Measurements from ENCODE around the gene TLR6. TPM values are rescaled to one million over a fixed set of nuclear protein-coding genes. Genes with fewer than 3 reads are reported as not detected.

Gene TLR6
- total RNA-seq, 2 donors from 2014 or later = 0.13 to 0.53 TPM

DNA sequence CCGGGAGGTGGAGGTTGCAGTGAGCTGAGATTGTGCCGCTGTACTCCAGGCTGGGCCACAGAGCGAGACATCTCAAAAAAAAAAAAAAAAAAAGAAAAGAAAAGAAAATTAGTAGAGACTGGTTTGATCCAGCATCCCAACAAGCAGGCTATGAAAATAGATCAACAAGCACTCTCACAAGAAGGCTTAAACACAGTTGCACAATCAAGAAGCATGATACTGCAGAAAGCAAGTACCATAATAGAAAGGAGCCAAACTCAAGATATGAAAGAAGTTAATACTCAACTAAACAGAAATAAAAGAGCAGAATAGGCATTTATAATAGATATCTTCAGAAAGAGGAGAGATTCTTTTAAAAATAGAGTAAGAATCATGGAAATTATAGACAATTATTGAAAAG is 10.6 kb downstream of the TLR6 start:
- no peak overlapping the region for H3K27ac Mint-ChIP-seq

GRCh38 chr4:38842994-38843393 is 13.6 kb downstream of the TLR6 start:
- Histone ChIP-seq H3K36me3 (ENCODE audit: control insufficient read depth, insufficient read depth, low read length) (no peaks in the 10 kb centered on the region), H3K27ac (ENCODE audit: low read depth, low read length) (peak overlapping the region; percentile 66), H3K4me3 (ENCODE audit: low read length) (no peak overlapping the region), H3K9ac (ENCODE audit: extremely low read depth, low read length, poor library complexity, severe bottlenecking) (no peak overlapping the region), H3K27me3 (ENCODE audit: control insufficient read depth, insufficient read depth, low read length, poor library complexity, severe bottlenecking) (no peaks in the 10 kb centered on the region), H3K4me1 (ENCODE audit: control insufficient read depth, insufficient read depth, low read length) (no peaks in the 10 kb centered on the region), H3K9me3 (ENCODE audit: control insufficient read depth, low read length) (no peaks in the 10 kb centered on the region)
- Mint-ChIP-seq H3K4me1 (no peaks in the 10 kb centered on the region), H3K9me3 (peaks cover 10% of the 10 kb centered on the region), H3K4me3 (no peak overlapping the region), H3K27ac (no peak overlapping the region), H3K27me3 (ENCODE audit: insufficient read depth) (no peaks in the 10 kb centered on the region), H3K36me3 (ENCODE audit: low read depth) (no peaks in the 10 kb centered on the region)
- TF ChIP-seq CTCF (conservative IDR thresholded peaks at IDR 0.05) = no peak
- 70 to 85% methylated on average over 4 of the region's 4 CpGs for WGBS, 2 experiments (ENCODE audit: insufficient coverage in 1 of 2, insufficient read length in 1 of 2)
- no peak for DNase-seq

More for the DNA sequence above, 10.6 kb downstream of the TLR6 start:
- H3K27ac ChIP-seq (ENCODE audit: low read depth, low read length) = no peak overlapping the region
- H3K9ac ChIP-seq (ENCODE audit: extremely low read depth, low read length, poor library complexity, severe bottlenecking) = no peak overlapping the region
- H3K27me3 ChIP-seq (ENCODE audit: control insufficient read depth, insufficient read depth, low read length, poor library complexity, severe bottlenecking) = no peaks in the 10 kb centered on the region
- H3K4me1 Mint-ChIP-seq = no peaks in the 10 kb centered on the region
- no peaks in the 10 kb centered on the region for H3K27me3 Mint-ChIP-seq (ENCODE audit: insufficient read depth)
- H3K9me3 Mint-ChIP-seq = peaks cover 27% of the 10 kb centered on the region
- no peak overlapping the region for H3K4me3 Mint-ChIP-seq
- no peaks in the 10 kb centered on the region for H3K4me1 ChIP-seq (ENCODE audit: control insufficient read depth, insufficient read depth, low read length)
- TF ChIP-seq CTCF (conservative IDR thresholded peaks at IDR 0.05) = no peak
- DNase-seq = no peak
- H3K4me3 ChIP-seq (ENCODE audit: low read length) = no peak overlapping the region
- no peaks in the 10 kb centered on the region for H3K9me3 ChIP-seq (ENCODE audit: control insufficient read depth, low read length)
- H3K36me3 ChIP-seq (ENCODE audit: control insufficient read depth, insufficient read depth, low read length) = no peaks in the 10 kb centered on the region
- 97% methylated on average over 3 of the region's 3 CpGs; no CpG with 5 or more reads in 1 of the 2 experiments for WGBS, 2 experiments (ENCODE audit: insufficient coverage in 1 of 2, insufficient read length in 1 of 2)
- no peaks in the 10 kb centered on the region for H3K36me3 Mint-ChIP-seq (ENCODE audit: low read depth)

DNA sequence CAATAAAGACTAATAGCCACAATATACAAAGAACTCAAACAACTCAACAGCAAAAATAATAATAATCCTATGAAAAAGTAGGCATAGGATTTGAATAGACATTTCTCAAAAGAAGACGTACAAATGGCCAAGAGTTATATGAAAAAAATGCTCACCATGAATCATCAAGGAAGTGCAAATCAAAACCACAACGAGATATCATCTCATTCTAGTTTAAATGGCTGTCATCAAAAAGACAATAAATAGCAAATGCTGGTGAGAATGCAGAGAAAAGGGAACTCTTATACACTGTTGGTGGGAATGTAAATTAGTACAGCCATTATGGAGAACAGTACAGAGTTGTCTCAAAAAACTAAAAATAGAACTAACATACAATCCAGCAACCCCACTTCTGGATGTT is 18.8 kb downstream of the TLR6 start:
- Histone ChIP-seq H3K9ac (ENCODE audit: extremely low read depth, low read length, poor library complexity, severe bottlenecking) (no peak overlapping the region), H3K27ac (ENCODE audit: low read depth, low read length) (no peak overlapping the region), H3K9me3 (ENCODE audit: control insufficient read depth, low read length) (no peaks in the 10 kb centered on the region), H3K4me3 (ENCODE audit: low read length) (no peak overlapping the region), H3K4me1 (ENCODE audit: control insufficient read depth, insufficient read depth, low read length) (no peaks in the 10 kb centered on the region), H3K27me3 (ENCODE audit: control insufficient read depth, insufficient read depth, low read length, poor library complexity, severe bottlenecking) (no peaks in the 10 kb centered on the region), H3K36me3 (ENCODE audit: control insufficient read depth, insufficient read depth, low read length) (no peaks in the 10 kb centered on the region)
- no peak for TF ChIP-seq CTCF (conservative IDR thresholded peaks at IDR 0.05)
- Mint-ChIP-seq H3K36me3 (ENCODE audit: low read depth) (no peaks in the 10 kb centered on the region), H3K4me1 (no peaks in the 10 kb centered on the region), H3K27me3 (ENCODE audit: insufficient read depth) (no peaks in the 10 kb centered on the region), H3K9me3 (peaks cover 4% of the 10 kb centered on the region), H3K4me3 (no peak overlapping the region), H3K27ac (no peak overlapping the region)
- WGBS, 2 experiments (ENCODE audit: insufficient coverage in 1 of 2, insufficient read length in 1 of 2) = 90 to 93% methylated on average over 2 of the region's 2 CpGs
- DNase-seq = no peak
